Stimulated activated CD4-positive, alpha-beta T cell treated with anti-CD3 and anti-CD28 coated beads, Interleukin-2, amount 100 ng/mL, for 24 hours (primary cell): ENCODE data around the gene GPC2.
"Not testable (repeated sequence)": the region's sequence is repeated elsewhere in the genome, so short reads cannot be mapped to it uniquely, and the experiment has no call there.

Experiments
- DNase-seq, 2 donors: peaks; one replicate each; pipeline ENCODE4 v3.0.0-alpha.2; 2020

The GPC2 gene, protein sequence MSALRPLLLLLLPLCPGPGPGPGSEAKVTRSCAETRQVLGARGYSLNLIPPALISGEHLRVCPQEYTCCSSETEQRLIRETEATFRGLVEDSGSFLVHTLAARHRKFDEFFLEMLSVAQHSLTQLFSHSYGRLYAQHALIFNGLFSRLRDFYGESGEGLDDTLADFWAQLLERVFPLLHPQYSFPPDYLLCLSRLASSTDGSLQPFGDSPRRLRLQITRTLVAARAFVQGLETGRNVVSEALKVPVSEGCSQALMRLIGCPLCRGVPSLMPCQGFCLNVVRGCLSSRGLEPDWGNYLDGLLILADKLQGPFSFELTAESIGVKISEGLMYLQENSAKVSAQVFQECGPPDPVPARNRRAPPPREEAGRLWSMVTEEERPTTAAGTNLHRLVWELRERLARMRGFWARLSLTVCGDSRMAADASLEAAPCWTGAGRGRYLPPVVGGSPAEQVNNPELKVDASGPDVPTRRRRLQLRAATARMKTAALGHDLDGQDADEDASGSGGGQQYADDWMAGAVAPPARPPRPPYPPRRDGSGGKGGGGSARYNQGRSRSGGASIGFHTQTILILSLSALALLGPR

DNA sequence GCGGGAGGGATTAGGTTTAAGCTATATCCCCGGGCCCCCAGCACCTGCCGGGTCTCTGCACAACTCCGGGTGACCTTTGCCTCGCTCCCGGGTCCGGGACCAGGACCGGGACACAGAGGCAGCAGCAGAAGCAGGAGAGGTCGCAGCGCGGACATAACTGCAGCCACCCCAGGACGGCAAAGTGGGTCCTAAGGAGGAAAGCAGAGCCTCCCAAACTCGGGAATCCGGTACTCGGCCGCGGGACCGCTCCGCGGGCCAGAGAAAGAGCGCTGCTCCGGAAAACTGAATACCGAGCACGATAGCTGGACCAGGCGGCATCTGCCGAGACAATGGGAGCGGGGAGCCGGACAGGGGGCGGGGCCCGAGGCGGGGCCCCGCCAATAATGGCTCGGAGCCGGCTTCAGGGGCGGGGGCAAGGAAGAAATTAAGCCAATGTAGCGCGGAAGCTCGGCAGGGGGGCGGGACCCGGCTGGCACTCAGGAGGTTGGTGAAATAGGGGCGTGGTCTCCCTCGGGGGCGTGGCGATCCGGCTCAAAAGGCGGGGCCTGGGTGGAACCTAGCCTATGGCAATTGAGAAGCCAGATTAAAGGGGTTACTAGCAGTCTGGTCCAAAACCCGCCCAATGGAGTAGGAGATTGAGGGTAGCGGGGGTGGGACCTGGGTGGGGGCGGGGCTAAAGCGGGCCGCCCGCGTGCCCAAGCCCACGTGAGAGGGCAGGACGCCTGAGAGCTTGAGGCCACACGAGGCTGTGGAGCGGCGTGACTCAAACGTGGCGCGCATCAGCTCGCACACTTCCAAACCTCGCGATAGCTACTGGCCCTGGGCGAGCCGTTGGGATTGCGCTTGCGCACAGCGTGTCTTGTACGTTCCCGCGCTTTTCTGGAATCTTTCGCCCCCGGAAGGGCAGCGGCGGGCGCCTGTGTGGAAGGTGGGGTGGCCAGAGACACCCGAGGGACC, at the start of gene GPC2, which contains the start of gene STAG3:
Gene GPC2, minus strand, starts transcription at position 337 of the 957 bp plus-strand sequence. Its CDS starts 182 bp downstream, at position 155.
Gene STAG3, plus strand, starts transcription at position 874 of the 957 bp plus-strand sequence. CDS start 2,639 bp downstream, outside the sequence.
- DNase-seq = peak; percentile 98 to 99

- not testable (repeated sequence) for DNase-seq
Measured at GRCh38 chr7:100224891-100225290, 47.7 kb upstream of the GPC2 start.

DNA sequence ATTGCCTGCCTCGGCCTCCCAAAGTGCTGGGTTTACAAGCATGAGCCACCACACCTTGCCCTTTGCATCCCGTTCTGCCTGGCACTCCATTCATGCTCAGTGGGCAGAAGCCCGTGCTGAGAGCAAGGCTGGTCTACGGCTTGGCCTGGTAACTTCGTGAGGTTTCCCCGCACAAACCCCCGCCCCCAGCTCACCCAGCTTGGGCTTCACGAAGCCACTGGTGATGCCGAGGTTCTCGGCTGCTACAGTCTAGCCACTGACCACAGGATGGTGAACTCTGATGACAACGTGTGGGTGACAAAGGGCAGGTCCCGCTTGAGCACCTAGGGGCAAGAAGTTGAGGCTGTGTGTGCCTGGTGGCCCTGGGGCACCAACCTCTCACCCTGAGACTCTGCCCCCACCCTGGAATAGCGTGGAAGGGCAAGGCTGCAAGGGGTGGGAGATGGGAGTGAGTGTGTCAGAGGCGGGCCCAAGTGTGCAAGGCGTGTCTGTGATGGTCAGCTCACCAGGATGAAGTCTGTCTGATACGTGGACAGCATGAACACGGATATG, 46.3 kb upstream of the GPC2 start:
- DNase-seq = not testable (repeated sequence)

DNA sequence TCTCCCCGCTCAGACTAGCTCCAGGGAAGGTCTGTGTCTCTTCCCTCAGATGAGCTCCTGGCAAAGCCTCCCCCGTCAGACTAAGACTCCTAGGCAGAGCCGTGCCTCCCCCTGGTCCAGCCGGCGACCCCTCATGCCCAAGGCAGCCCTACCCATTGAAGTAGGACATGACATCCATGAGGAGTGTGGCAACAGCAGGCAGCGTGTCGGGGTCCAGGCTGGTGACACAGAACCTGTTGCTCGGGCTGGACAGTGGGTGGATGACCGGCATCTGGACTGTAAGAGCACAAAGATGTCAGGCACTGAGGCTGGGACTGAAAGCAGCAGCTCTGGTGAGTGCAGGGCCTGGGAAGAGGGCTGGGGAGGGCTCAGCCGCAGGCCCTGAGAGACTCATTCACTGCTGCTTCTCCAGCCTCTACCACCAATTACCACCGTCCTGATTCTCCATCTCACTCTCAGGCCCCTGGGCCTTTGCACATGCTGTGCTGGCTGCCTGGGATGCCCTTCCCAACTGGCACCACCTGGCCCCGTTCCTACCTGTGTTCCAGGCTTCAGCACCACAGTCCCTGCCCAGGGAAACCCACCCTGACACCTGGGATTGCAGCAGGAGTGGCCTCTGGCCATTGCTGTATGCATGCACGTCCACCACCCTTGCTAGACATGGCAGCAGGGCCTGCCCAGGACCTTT, 45.4 kb upstream of the GPC2 start:
- DNase-seq = no peak

DNA sequence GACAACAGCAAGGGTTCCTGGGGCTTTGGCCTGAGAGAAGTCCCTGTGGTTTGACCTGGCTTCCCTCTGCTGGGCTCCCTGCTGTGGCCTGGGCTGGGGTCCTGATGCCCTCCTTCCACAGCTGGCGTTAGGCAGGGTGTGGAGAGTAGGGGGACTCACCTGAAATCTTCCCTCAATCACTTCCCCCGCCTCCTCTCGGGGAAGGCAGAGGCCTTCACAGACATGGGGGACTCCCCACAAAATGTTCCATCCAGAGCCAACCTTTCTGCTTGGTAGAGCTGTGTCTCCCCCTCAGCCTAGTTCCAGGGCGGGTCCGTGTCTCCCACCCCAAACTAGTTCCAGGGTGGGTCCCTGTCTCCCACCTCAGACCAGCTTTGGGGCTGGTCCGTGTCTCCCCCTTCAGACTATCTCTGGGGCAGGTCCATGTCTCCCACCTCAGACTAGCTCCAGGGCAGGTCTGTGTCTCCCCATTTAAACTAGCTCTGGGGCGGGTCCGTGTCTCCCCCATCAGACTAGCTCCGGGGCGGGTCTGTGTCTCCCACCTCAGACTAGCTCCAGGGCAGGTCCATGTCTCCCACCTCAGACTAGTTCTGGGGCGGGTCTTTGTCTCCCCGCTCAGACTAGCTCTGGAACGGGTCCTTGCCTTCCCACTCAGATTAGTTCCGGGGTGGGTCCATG, 44.7 kb upstream of the GPC2 start:
- DNase-seq = peak; percentile 32 to 35

- peak; percentile 79 to 81 for DNase-seq
Measured at GRCh38 chr7:100221231-100221718, 44.1 kb upstream of the GPC2 start.

GRCh38 chr7:100220586-100221230, 43.5 kb upstream of the GPC2 start:
- peak in 1 of 2 donors; percentile 31 for DNase-seq

DNA sequence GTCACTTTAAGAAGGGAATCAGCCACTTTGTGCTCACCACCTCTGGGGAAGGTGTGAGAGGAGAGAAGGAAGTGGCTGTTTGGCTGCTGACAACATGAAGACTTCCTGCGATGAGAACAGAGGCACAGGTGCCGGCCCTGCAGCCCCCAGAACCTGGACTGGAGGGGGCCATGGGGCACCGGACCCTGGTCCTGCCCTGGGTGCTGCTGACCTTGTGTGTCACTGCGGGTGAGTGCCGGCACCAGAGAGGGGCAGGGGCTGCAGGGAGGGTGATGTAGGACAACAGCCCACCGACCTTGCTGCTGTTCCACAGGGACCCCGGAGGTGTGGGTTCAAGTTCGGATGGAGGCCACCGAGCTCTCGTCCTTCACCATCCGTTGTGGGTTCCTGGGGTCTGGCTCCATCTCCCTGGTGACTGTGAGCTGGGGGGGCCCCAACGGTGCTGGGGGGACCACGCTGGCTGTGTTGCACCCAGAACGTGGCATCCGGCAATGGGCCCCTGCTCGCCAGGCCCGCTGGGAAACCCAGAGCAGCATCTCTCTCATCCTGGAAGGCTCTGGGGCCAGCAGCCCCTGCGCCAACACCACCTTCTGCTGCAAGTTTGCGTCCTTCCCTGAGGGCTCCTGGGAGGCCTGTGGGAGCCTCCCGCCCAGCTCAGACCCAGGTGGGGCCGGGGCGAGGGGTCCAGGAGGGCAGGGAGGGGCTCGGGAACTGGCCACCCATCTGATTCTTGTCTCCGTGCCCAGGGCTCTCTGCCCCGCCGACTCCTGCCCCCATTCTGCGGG, 42.8 kb upstream of the GPC2 start, which contains the start of gene PVRIG:
Gene PVRIG, plus strand, starts transcription at position 149 of the 785 bp plus-strand sequence. Its CDS starts 22 bp downstream, at position 171.
- DNase-seq = peak; percentile 52 to 53

DNA sequence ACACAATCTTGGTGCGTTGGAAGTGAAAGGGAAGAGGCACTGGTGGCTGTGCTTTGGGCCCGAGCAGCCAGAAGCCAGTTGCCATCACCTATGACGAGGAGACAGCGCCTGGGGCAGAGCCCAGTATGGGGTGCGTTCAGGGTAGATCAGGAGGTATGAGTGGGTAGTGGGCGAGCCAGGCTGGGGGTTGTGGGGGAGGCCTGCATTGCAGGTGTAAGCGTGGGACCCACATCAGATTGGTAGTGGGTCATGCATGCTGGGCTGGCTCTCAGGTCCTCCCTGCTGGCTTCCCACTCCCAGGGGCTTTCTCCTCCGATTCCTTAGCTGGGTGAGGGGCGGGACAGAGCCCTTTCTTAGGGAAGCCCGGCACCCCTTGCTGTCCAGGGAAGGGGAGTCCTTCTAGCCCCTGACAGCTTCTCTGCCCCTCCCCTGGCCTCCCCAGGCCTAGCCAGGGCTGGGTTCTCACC, 42.1 kb upstream of the GPC2 start:
- peak; percentile 43 to 47 for DNase-seq

DNA sequence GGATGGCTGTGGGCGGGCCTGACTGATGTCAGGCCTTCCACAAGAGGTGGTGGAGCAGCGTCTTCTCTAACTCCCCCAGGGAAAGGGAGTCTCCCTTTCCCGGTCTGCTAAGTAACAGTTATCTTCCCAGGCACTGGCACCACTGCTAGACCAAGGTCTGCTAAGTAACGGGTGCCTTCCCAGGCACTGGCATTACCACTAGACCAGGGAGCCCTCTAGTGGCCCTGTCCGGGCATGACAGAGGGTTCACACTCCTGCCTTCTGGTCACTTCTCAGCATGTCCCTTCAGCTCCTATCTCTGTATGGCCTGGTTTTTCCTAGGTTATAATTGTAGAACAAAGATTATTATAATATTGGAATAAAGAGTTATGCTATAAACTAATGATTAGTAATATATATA, 40.8 kb upstream of the GPC2 start:
- peak; percentile 88 for DNase-seq

GRCh38 chr7:100215895-100216294, 38.7 kb upstream of the GPC2 start:
- no peak for DNase-seq

- DNase-seq = not testable (repeated sequence)
Measured at GRCh38 chr7:100214356-100214755, 37.2 kb upstream of the GPC2 start.

GRCh38 chr7:100213672-100214071, 36.5 kb upstream of the GPC2 start:
- DNase-seq = no peak

- DNase-seq = no peak
Measured at GRCh38 chr7:100212631-100213286, 35.6 kb upstream of the GPC2 start.

- DNase-seq = peak in 1 of 2 donors; percentile 33
Measured at GRCh38 chr7:100211342-100211780, 34.2 kb upstream of the GPC2 start.

DNA sequence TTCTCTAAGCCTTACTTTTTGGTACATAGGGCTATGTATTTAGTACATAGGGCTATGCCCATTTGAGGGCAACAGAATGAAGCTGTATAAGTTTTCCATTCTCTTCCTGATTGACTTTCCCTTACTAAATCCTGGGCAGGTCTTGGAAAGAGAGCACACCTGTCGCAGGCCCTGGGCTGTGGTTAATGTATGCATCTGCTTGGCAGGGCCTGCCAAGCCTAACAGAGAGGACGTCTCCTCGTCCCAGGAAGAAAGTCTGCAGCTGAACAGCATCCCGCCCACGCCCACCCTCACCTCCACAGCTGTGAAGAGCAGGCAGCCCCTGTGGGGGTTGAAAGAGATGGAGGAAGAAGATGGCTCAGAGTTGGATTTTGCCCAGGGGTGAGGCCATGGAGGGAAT, 33.6 kb upstream of the GPC2 start:
- no peak for DNase-seq

DNA sequence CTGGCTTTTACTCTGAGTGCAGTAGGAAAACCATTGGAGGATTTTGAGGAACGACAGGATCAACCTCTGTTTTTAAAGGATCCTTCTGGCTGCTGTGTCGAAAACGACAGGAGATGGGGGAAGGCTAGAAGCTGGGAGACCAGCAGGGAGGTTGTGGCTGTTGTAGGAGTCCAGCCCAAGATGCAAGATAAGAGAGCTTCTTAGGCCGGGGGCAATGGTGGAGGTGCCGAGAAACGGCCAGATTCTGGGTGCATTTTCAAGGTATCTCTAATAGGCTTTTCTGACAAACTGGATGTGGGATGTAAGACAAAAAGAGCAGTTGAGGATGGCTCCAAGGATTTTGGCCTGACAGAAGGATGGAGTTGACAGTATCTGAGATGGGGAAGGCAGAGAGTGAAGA, 32.3 kb upstream of the GPC2 start:
- DNase-seq = no peak

DNA sequence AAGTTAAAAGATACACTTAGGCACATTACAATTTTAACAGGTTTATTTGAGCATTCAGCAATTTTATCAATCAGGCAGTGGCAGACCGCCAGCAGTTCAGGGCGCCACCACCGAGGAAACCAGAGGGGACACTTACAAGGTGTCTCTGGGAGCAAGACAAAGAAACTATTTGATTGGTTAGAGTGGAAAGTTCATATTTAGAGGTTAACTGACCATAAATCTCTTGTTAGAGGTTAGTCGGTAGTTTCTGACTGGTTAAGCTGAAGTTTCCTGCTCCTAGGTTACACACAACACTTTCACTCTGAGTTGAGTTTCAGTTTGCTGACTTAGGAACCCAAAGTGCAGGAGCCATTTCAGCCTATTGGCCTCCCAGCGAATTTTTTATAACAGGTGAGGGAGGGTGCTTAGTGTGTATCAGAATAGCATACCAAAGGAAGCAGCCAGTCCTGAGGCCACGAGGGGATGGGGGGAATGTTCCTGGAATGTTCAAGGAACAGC, 31.8 kb upstream of the GPC2 start:
- peak; percentile 41 to 61 for DNase-seq

- DNase-seq = no peak
Measured at GRCh38 chr7:100204454-100204853, 27.3 kb upstream of the GPC2 start.
